GOT3 (cell line): Measurements from ENCODE around the gene TBC1D10A.
A peak's percentile ranks its signal among the peaks of the same experiment; 100 is the strongest.

Experiments used
- DNase-seq: peaks from one replicate; lab custom pipeline; 2025; ENCODE audit warnings: mixed read lengths; lab: John Stamatoyannopoulos, UW

Gene TBC1D10A

DNA sequence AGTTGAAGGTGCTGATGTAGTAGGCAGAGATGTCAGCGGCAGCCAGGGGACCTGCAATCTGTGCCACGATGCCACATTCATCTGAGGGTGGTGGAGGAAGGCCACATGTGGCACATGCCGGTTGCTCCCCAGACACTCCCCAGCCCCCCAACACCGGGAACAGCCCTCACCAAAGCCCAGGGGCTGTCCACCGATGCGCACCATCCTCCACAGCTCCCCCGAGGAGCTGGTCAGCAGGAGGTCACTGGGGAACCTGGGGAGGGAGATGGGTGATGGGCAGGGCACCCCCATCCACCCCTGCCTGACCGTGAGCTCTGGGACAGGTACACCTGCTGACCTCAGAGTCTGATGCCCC is 40.9 kb downstream of the TBC1D10A start:
- no peak for DNase-seq

DNA sequence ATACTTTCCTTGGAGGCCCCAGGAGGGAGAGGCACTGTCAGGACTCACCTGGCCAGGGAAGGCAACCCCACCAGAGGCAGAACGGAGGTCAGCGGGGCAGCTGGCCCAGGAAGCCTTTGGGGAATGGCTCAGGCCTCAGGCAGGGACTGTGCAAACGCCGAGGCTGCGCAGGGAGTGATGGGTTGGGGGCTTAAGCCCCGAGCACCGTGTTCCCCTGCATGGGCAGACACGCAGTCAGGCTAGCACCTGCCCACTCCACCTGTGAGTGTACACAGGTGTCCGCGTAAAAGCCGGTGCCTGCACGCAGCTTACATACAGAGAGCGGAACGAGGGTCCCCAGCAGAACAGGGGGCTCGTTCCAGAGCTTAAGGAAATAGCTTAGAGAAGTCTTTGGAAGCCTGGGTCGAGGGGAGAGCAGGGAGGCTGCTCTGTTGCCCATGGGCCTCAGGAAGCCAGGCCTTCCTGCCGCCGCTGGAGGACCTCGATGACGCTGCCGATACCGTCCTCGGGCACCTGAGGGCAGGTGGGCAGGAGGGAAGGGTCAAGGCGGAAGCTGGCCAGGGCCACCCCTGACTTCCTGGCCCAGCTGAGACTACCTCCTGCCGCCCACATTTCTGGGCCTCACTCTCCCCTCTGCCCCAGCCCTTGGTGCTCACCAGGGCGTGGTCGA is 41.4 kb downstream of the TBC1D10A start:
- no peak for DNase-seq

GRCh38 chr22:30284666-30285065 is 42.1 kb downstream of the TBC1D10A start:
- no peak for DNase-seq

GRCh38 chr22:30284172-30284571 is 42.6 kb downstream of the TBC1D10A start:
- no peak for DNase-seq

- DNase-seq, result no peak
These were observed 43.4 kb downstream of the TBC1D10A start for GRCh38 chr22:30283342-30283741.

DNA sequence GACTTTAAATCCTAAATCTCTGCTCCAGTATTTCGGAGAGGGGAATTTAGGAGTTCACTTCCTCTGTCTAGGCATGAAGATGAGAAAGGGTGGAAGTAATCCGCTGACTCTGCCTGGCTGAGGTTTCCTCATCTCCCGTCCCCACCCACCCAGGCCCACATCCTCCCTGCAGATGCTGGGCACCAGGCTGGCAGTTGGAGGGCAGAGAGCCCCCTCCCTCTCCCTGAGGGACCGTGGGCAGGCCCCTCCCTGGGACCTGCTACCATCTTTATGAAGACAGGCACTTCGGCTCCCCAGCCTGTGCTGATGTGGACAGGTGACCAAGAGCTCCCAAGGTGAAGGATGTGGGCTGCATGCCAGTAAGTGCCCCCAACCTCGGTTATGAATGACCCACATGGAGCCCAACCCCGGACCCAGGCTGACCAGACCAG is 44.1 kb downstream of the TBC1D10A start:
- DNase-seq, result no peak

DNA sequence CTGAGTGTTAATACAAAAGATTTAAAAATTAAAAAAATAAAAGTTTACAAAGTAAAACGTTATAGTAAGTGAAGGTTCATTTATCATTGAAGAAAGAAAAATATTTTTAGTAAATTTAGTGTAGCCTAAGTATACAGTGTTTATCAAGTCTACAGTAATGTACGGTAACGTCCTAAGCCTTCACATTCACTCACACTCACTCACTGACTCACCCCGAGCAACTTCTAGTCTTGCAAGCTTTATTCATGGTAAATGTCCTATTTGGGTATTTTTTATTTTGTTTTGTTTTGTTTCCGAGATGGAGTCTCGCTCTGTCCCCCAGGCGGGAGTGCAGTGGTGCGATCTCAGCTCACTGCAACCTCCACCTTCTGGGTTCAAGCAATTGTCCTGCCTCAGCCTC is 46.2 kb downstream of the TBC1D10A start:
- DNase-seq, result no peak

DNA sequence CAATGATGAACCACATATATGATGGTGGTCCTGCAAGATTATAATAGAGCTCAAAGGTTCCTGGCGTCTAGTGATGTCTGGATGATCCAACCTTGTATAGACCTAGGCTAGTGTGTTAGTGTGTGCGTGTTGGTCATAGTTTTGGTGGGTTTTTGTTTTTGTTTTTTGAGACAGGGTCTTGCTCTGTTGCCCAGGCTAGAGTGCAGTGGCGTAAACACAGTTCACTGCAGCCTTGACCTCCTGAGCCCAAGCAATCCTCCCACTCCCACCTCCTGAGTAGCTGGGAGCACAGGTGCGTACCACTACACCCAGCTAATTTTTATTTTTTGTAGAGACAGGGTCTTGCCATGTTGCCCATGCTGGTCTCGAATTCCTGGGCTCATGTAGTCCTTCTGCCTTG is 46.8 kb downstream of the TBC1D10A start:
- no peak for DNase-seq

GRCh38 chr22:30279046-30279788 is 47.5 kb downstream of the TBC1D10A start:
- DNase-seq, result no peak

GRCh38 chr22:30277547-30278344 is 49.0 kb downstream of the TBC1D10A start:
- peak; percentile 50 for DNase-seq

- no peak for DNase-seq
These were observed 50.7 kb downstream of the TBC1D10A start for GRCh38 chr22:30276039-30276438.

DNA sequence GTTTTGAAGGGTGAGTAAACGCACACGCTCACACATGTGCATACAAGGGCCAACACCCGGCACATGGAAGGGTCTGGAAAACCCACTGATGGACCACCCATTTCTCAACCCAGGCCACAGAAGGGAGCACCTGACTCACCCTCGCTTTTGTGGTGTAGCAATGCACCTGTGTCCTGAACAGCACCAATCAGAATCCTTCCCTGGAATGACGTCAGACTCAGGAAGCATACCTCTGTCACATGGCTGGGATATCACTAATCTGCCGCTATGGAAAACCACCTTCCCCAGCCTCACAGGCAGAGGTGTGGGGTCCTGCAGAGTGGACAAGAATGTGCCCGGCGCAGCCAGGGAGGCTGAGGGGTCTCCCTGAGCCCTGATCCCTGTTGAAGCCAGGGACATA is 51.1 kb downstream of the TBC1D10A start:
- DNase-seq, result no peak

DNA sequence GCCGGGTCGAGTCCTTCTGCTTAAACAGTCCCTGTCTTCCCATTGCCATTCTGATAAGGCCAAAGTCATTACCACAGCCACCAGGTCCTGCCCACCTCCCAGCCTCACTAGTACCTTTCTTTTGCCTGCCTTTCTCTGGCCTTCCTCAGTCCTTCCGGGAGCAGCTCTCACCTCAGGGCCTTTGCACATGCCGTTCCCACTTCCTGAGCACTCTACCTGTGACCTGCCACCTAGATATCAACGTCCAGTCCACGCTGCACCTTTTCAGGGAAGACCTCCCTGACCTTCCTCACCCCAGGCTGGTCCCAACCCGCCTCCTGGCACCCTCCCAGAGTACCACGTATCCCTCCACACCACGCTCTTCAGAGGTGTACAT is 52.3 kb downstream of the TBC1D10A start:
- no peak for DNase-seq

GRCh38 chr22:30273711-30274436 is 52.9 kb downstream of the TBC1D10A start:
- DNase-seq, result no peak

GRCh38 chr22:30272781-30273601 is 53.8 kb downstream of the TBC1D10A start:
- DNase-seq, result no peak

DNA sequence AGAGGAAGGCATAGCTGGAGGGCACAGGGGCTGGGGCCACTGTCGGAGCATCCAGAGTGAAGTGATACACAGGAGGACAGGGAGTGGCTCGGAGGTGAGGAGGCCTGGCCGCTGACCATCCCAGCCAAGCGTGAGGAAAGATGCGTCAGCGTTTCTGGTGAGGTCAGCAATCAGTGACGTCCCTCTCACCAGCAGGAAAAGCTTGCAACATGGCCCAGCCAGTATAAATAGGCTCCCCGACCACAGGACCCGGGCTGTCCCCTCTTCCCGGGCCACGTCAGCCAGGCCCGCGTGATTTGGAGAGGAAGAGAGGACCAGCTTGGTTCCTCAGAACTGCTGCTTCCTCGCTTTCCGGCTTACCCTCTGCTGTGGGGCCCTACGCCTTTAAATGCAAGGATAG is 55.9 kb downstream of the TBC1D10A start:
- DNase-seq, result no peak

GRCh38 chr22:30268331-30268730 is 58.4 kb downstream of the TBC1D10A start:
- no peak for DNase-seq

- no peak for DNase-seq
These were observed 59.1 kb downstream of the TBC1D10A start for GRCh38 chr22:30267382-30268302.

DNA sequence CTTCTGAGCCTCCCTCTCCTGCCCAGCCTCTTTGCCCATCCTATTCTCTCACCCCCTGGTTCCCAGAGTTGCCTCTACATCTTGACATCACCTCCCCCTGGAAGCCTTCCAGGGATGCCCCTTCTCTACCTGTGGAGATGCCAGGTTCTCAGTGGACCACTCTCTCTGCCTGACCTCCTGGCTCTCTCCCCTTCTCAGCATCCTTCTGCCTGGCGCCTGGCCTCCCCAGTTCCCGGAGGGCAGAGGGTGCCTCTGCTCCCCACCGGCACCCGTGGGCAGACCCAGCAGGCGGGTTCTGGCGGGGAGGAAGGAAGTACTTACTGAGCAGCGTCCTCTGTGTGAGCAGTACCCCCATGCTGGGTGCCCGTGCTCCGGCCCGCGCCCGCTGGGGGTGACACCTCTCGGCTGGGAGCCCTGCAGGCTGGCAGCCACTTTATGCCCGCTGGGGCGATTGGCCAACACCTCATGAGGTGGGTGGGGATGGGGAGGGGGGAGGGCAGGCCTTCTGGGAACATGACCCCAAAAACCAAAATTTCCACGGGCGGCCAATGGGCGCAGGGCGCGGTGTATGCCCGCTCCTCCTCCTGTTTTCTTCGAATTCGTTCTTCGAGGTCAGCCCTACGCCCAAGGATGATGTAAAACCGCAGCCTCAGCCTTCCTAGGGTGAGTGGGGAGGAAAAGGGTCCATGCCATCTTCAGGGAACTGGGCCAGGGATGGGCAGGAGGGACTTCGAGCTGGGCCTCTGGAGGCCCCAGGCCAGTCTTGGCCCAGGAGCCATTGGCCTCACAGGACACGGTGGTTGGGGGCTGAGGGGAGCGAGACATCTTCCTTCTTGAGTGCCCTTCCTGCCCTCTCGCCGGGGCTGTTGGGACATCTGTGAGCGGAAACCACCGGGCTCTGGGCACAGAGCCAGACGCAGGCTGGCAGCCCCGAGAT is 60.0 kb downstream of the TBC1D10A start, which contains the start of gene OSM:
Gene OSM, minus strand, starts transcription at position 407 of the 937 bp plus-strand sequence. Its CDS starts 52 bp downstream, at position 355.
- DNase-seq, result no peak
